GM21367 (cell line): ENCODE measurements around the gene KMT2D.
A peak's percentile ranks its signal among the peaks of the same experiment; 100 is the strongest.

Experiments used
- ATAC-seq: cut with Tn5 transposase; IDR thresholded peaks from one replicate; pipeline ENCODE4 v1.9.1; 2021; ENCODE audit not compliant: unreplicated experiment

The KMT2D gene

DNA sequence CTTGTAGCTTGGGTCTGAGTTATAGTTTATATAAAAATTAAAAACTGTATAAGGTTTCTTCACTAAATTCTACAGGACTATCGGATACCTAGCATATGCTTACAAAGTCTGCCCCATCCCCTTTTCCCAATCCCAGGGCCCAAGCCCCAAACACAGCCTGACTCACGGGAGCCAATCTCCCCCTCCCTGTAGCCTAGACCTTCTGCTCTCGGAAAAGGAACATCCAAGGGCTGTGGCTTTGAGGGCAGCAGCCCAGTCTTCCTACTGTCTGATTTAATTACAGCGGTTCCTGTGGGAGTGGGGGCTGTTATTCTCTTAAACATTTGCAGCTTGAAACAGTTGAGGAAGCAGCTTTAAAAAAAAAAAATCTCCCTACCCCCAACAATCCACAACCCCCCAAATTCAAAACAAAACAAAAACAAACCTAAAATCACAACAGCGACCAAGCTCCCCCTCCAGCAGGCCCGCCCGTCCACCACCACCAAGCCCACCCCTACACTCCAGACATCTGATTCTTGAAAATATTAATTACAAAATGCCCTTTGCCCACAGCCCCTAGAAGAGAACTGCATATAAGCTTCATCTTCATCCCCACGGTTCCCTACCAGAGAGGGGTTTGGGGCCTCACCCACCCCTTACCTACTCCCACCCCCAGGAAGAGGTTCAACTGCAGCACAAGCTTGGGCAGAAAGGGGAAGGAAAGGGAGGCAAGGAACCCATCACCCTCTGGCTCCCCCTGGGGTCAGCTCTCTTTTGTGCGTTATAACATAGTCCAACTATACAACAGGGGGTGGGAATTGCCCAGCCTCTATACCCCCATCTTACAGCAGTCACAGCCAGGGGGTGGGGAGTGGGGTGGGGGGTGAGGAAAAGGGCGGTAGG is 40.9 kb downstream of the KMT2D start:
- no peak for ATAC-seq

DNA sequence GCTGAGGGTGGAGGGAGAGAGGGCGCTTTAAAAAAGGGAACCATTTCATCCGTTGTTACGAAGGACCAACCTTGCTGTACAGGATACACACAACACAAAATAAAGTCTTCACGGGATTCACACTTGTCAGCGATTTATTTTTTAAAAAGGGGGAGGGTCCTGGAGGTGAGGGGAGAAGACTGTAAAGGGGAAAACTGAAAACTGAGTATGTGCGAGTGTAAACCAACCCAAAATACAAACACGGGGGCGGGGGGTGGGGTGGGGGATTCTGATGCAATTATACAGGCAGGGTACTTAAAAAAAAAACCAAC is 41.5 kb downstream of the KMT2D start:
- no peak for ATAC-seq

DNA sequence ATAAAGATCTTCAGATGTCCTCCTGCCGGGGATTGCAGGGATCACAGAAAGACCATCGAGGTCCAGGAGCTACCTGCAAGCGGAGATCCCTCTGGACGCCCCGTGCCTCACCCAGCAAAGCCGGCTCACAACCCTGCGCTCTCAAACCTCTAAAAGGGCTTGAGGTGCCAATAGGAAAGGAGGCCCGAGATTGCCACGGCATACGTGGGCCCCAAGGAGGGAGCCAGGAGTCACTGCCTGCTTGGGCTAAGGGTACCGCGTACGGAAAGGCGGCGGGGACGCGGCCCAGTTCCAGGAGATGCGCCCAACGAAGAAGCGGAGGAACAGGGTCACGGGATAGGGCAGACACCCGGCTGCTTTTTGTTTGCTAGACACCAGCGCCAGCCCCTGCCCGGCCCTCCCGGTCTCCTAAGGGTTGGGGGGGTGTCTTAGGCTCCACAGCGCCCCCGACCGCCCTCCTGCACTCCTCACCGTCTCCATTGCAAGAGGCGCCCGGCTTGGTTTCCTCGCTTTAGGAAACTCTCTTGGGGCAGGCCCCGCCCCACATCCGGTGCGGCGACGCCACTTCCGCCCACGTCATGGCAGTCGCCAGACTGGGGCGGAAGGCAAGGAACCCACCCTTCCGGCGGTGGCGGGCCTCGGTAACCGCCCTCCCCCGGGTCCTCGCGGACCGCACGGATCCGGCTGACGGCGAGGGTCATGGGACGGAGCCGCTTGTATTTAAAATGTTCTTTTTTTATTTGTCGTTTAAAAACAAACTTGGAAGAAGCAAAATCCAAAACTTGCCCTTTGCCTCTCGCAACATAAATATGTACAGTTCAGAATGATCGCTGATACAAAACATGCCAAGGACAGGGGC is 42.1 kb downstream of the KMT2D start, which contains the start of gene PRKAG1:
PRKAG1 (minus strand) TSS at position 516 of the 859 bp plus-strand sequence; CDS start at position 480, 36 bp downstream.
- ATAC-seq = peak; percentile 77

DNA sequence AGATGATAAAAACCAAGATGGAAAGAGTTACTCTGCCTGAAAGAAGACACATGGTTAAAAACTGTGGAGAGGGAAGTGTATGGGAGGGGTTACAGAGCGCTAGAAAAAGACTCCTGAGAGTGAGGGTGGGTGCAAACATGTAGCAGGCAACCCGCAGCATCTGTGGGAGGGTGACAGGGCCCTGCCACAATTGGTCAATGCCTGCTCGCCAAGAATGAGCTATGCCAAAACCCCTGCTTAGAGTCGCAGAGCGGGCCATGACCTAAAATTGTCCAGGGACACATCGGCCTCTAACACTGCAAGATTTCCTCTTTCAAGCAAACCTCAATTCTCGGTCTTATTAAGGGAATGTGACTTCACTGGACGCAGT is 42.7 kb downstream of the KMT2D start:
- peak; percentile 5 for ATAC-seq

DNA sequence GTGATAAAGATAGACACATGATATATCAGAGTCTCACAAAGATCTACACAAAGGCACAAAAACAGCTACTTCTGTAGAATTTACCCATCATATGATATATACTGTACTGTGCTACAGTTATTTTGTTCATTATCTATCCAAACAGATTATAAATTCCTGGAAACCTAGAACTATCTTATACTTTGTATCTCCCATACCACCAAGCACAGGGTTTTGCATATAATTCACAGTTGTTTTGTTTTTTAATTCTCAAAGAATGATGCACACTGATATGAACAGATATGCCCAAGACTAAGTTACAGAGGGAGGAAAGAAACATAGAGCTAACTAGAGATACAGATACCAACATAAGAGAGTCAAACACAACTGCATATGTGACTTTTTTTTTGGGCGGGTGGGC is 45.4 kb downstream of the KMT2D start:
- no peak for ATAC-seq

DNA sequence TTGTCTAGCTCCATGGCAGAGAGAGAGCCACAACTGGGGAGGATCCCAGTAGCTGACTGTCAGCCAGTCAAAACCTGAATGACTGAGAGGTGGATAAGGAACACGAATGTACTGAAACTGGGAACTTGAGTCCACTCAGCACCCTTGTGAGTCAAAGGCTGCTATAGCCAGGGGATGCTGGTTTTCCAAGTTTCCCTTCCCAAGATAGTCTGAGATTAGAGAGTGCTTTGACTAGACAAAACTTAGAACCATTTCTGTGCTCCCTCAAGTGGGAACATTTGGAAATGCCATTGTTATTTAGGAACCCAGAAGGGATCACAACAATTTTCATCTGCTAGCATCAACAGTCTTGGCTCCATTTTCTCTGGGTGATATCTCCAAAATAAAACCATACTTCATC is 46.0 kb downstream of the KMT2D start:
- ATAC-seq = no peak

DNA sequence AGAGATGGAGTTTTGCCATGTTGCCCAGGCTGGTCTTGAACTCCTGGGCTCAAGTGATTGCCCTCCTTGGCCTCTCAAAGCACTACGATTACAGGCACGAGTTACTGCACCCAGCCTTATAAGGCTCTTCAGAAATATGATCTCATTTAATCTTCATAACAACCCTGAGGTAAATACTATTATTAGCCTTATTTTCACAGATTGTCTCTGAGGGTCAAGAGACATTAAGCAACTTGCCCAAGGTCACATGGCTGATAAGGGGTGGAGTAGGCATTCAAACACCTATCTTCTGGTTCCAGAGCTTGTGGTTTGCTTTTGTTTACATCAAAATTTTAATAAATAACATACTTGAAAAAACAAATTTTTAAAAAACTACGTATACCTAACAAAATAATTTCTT is 47.2 kb downstream of the KMT2D start:
- ATAC-seq = no peak

DNA sequence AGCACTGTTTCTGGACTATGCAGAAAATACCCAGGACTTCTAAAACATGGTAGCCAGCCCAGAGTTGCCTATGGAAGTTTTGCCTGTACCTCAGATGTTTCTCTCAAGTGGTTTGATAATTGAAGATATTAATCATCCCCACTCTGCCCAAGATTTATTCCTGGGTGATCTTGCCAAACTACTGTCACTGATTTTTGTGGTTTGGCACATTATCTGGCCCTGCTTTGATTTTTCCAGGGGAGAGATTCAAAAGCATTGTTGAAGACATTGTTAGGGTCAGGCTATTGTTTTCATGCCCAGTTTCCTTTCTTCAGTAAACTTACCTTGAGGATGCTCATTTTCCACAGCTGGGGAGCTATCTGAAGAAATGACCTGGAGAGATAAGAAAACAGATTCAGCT is 47.9 kb downstream of the KMT2D start:
- ATAC-seq = no peak
